GOT3 (cell line): ENCODE results near the gene RXFP1.

Source experiments
- DNase-seq: peaks from one replicate; lab custom pipeline; 2025; ENCODE audit warnings: mixed read lengths; lab: John Stamatoyannopoulos, UW

Gene RXFP1

GRCh38 chr4:158673633-158674032, 152.0 kb downstream of the RXFP1 start:
- no peak for DNase-seq

DNA sequence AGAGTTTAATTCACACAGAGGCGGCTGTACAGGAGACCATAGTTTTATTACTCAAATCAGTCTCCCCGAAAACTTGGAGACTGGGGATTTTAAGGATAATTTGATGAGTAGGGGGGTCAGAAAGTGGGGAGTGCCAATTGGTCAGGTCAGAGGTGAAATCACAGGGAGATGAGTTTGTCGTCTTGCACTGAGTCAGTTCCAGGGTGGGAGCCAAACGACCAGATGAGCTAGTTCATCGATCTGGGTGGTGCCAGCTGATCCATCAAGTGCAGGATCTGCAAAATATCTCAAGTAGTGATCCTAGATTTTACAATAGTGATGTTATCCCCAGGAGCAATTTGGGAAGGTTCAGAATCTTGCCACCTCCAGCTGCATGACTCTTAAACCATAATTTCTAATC, 154.4 kb downstream of the RXFP1 start:
- no peak for DNase-seq

- no peak for DNase-seq
Observed at GRCh38 chr4:158678767-158679166, 157.1 kb downstream of the RXFP1 start.

DNA sequence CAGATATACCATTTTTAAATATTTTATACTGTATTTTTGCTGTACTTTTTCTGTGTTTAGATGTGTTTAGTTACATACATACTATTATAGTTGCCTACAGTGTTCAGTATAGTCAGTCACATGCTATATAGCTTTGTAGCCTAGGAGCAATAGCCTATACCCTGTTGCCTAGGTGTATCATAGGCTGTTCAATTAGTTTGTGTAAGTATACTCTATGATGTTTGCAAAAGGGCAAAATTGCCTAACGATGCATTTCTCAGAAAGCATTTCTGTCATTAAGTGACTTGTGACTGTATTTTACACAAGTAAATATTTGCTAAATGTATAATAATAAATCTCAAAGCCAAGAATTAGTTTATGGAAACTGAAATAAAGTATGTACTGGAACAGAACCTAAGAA, 159.9 kb downstream of the RXFP1 start:
- no peak for DNase-seq

- DNase-seq: no peak
Observed at GRCh38 chr4:158682066-158682465, 160.4 kb downstream of the RXFP1 start.

- no peak for DNase-seq
Observed at GRCh38 chr4:158688813-158689212, 167.1 kb downstream of the RXFP1 start.
